ENCODE measurements around the gene NTSR1.

NTSR1 gene

GRCh38 chr20:62792182-62792939 is 83.7 kb downstream of the NTSR1 start:
- Histone ChIP-seq H3K4me3 (ENCODE audit: low read length) (no peak overlapping the region), H3K27ac (ENCODE audit: low read depth, low read length) (no peak overlapping the region), H3K4me2 (ENCODE audit: low read length) (no peak overlapping the region), H3K9me2 (replicated peaks; ENCODE audit: control insufficient read depth, low read length) (no peaks in the 10 kb centered on the region), H3K79me2 (ENCODE audit: control insufficient read depth, low read length) (peaks cover 6% of the 10 kb centered on the region), H3K36me3 (ENCODE audit: control insufficient read depth, low read length) (peaks cover 4% of the 10 kb centered on the region; the same call in 1 of the 2 replicates), H3K9me3 (ENCODE audit: control insufficient read depth, insufficient read depth, low read length) (no peaks in the 10 kb centered on the region), H3K4me1 (ENCODE audit: control insufficient read depth, low read length) (peaks cover 38% of the 10 kb centered on the region), H3F3A (ENCODE audit: control insufficient read depth, insufficient read depth) (peaks cover 12% of the 10 kb centered on the region), H3K27me3 (ENCODE audit: control insufficient read depth, low read length) (peaks cover 9% of the 10 kb centered on the region), H4K20me1 (ENCODE audit: control insufficient read depth, insufficient read depth, low read depth, low read length) (no peaks in the 10 kb centered on the region)
- TF ChIP-seq EZH2phosphoT487 (IDR thresholded peaks at IDR 0.05; ENCODE audit: borderline replicate concordance, low read length) = no peak
- no peak for TF ChIP-seq CTCF (IDR thresholded peaks at IDR 0.05; ENCODE audit: low read depth, low read length, poor library complexity, severe bottlenecking)

GRCh38 chr20:62792940-62793756 is 84.5 kb downstream of the NTSR1 start:
- no peak overlapping the region for H3K27ac ChIP-seq (ENCODE audit: low read depth, low read length)
- peaks cover 12% of the 10 kb centered on the region for H3F3A ChIP-seq (ENCODE audit: control insufficient read depth, insufficient read depth)
- H3K27me3 ChIP-seq (ENCODE audit: control insufficient read depth, low read length) = peaks cover 9% of the 10 kb centered on the region
- H3K9me3 ChIP-seq (ENCODE audit: control insufficient read depth, insufficient read depth, low read length) = no peaks in the 10 kb centered on the region
- no peaks in the 10 kb centered on the region for H3K9me2 ChIP-seq (replicated peaks; ENCODE audit: control insufficient read depth, low read length)
- peak overlapping the region; percentile 70 for H3K4me3 ChIP-seq (ENCODE audit: low read length)
- TF ChIP-seq EZH2phosphoT487 (IDR thresholded peaks at IDR 0.05; ENCODE audit: borderline replicate concordance, low read length) = no peak
- TF ChIP-seq CTCF (IDR thresholded peaks at IDR 0.05; ENCODE audit: low read depth, low read length, poor library complexity, severe bottlenecking) = no peak
- H3K36me3 ChIP-seq (ENCODE audit: control insufficient read depth, low read length) = peaks cover 12% of the 10 kb centered on the region
- no peaks in the 10 kb centered on the region for H4K20me1 ChIP-seq (ENCODE audit: control insufficient read depth, insufficient read depth, low read depth, low read length)
- H3K4me2 ChIP-seq (ENCODE audit: low read length) = peak overlapping the region; percentile 84
- peaks cover 43% of the 10 kb centered on the region for H3K4me1 ChIP-seq (ENCODE audit: control insufficient read depth, low read length)
- H3K79me2 ChIP-seq (ENCODE audit: control insufficient read depth, low read length) = peaks cover 14% of the 10 kb centered on the region

- Histone ChIP-seq H3K27ac (ENCODE audit: low read depth, low read length) (peak overlapping the region; percentile 18; the same call in 1 of the 2 replicates), H3K79me2 (ENCODE audit: control insufficient read depth, low read length) (peaks cover 15% of the 10 kb centered on the region), H3K4me2 (ENCODE audit: low read length) (peak overlapping the region; percentile 84), H3K9me3 (ENCODE audit: control insufficient read depth, insufficient read depth, low read length) (no peaks in the 10 kb centered on the region), H3K4me1 (ENCODE audit: control insufficient read depth, low read length) (peaks cover 43% of the 10 kb centered on the region), H3F3A (ENCODE audit: control insufficient read depth, insufficient read depth) (peaks cover 12% of the 10 kb centered on the region), H3K27me3 (ENCODE audit: control insufficient read depth, low read length) (peaks cover 9% of the 10 kb centered on the region), H3K4me3 (ENCODE audit: low read length) (peak overlapping the region; percentile 70), H4K20me1 (ENCODE audit: control insufficient read depth, insufficient read depth, low read depth, low read length) (no peaks in the 10 kb centered on the region), H3K9me2 (replicated peaks; ENCODE audit: control insufficient read depth, low read length) (no peaks in the 10 kb centered on the region), H3K36me3 (ENCODE audit: control insufficient read depth, low read length) (peaks cover 18% of the 10 kb centered on the region)
- TF ChIP-seq CTCF (IDR thresholded peaks at IDR 0.05; ENCODE audit: low read depth, low read length, poor library complexity, severe bottlenecking) = no peak
- TF ChIP-seq EZH2phosphoT487 (IDR thresholded peaks at IDR 0.05; ENCODE audit: borderline replicate concordance, low read length) = no peak
Measured at GRCh38 chr20:62793757-62794006, 85.0 kb downstream of the NTSR1 start.

Data from DOHH2 (cell line).